SU-DHL-6 (cell line): ENCODE measurements around the gene FFAR2.

Source experiments
- CTCF ChIP-seq: fragments of 200-600 bp; sonication (generic); IDR thresholded peaks from one replicate; pipeline ENCODE4 v1.5.1; 2017; ENCODE audit warnings: antibody characterized with exemption, mild to moderate bottlenecking, low read length, moderate library complexity; ENCODE audit not compliant: insufficient read depth, poor library complexity, severe bottlenecking
- EZH2phosphoT487 ChIP-seq: fragments of 200-600 bp; sonication (generic), shearing (Covaris generic); conservative IDR thresholded peaks from 2 replicates; pipeline ENCODE4 v1.6.1; 2018; ENCODE audit warnings: mild to moderate bottlenecking, antibody characterized with exemption, low read length, moderate library complexity, mixed read lengths

GRCh38 chr19:35417278-35417677, 30.8 kb upstream of the FFAR2 start:
- TF ChIP-seq EZH2phosphoT487 (no peak), CTCF (no peak)
